MV-4-11 (cell line): ENCODE measurements around the gene HSPA1L.
"Not testable (repeated sequence)": the region's sequence is repeated elsewhere in the genome, so short reads cannot be mapped to it uniquely, and the experiment has no call there.

ENCODE experiments used
- DNase-seq: peaks from one replicate; lab custom pipeline; 2025; lab: John Stamatoyannopoulos, UW

HSPA1L gene

DNA sequence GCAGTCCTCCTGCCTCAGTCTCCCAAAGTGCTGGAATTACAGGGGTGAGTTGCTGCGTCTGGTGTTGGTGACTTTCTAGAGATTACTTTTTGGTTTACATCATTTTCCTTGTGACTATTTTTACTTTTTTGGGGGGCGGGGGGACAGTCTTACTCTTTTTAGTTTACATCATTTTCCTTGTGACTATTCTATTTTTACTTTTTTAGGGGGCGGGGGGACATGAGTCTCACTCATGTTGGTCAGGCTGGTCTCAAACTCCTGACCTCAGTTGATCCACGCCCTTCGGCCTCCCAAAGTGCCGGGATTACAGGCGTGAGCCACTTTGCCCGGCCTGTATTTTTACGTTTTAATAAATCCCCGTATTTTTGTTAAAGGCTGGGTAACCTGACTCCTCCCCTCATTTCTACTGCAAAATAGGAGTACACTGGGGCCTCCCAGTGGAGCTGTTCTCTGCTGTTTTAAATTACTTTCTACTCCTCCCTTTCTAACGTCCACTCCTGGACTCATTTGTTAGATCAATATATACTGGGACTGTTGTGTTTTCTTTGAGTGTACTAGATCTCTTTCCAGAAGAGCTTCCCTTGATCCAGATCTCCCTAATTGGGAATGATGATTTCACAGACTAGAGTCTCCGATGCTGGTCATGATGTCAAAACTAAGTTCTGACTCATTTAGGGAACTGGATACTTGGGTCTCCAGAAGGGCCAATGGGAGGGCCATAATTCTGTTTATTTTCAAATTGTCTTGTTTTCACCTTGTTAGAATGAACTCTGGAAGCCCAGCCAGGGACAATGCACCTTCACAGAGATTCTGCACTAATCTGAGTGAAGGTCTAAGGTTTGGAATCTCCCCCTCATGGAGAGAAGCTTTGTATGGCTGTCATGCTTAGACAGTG lies 21.6 kb upstream of the HSPA1L start:
- peak; percentile 47 for DNase-seq

DNA sequence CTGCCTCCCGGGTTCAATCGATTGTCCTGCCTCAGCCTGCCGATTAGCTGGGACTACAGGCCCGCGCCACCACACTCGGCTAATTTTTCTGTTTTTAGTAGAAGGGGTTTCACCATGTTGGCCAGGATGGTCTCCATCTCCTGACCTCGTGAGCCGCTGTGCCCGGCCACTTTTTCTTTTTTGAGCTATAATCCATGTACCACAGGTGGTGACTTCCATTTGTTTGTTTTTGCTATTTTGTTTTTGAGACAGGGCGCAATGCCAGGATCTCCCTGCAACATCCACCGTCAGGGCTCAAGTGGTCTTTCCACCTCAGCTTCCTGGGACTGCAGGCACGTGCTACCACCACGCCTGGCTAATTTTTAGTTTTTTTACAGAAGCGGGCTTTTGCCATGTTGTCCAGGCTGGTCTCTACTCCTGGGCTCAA lies 21.0 kb upstream of the HSPA1L start:
- no peak for DNase-seq

DNA sequence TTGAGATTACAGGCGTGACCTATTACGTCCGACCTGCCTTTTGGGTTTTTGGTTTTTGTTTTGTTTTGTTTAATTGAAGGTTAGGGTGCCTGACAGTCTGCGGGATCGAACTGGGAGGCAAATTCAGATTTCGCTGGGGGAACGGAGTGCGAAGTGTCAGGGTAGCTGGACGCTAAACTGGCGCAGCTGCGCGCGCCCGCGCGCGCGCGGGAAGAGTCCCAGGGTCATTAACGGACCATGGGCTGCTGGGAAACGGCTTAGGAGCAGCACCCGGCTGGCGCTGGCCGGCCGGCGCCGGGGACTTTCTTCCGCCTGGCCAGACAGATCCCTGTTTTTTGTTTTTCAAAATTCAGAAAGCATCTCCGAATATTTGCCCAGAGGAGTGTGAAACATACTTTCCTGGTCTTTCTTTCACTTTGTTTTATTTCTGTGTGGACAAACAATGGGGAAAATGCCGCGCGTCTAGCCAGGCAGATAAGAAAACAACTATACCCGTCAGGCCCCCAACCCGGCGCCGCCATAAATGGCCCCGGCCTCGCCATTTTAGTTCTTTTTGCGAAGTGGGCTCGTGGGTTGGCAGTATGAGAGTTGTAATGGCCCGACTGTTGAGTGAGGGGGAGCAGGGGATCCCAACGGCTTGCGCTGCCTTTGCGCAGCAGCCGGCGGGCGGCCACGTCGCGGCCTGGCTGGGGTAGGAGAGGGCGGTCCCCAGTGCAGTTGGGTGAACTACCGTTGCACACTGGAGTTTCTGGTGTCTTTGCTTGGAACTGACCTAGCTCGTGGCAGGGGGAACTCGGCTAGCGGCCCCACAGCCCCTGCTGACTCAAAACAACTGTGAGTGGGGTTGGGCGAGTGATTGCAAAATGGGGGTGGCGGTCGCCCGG lies 19.5 kb upstream of the HSPA1L start:
- peak; percentile 76 for DNase-seq

DNA sequence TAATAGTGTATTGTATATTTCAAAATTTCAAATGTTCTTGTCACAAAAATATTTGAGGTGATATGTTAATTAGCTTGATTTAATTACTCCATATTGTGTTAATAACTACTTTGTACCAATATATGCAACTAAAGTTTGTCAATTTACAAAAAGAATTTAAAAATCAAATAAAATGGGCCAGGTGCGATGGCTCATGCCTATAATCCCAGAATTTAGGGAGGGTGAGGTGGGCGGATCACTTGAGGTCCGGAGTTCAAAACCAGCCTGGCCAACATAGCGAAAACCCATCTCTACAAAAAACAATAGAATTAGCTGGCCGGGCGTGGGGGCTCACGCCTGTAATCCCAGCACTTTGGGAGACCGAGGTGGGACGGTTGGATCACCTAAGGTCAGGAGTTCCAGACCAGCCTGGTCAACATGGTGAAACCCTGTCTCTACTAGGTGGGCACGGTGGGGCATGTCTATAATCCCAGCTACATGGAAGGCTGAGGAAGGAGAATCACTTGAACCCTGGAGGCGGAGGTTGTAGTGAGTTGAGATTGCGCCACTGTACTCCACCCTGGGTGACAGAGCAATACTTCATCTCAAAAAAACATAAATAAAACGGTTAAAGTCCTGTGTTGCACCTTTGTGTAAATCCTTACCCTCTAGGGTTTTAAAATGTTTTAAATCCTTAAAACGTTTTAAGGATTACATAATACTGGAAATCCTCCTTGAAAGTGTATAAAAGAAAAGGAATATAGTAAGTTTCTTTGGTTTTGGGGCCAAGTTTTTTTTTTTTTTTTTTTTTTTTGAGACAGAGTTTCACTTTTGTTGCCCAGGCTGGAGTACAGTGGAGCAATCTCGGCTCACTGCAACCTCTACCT lies 16.5 kb upstream of the HSPA1L start:
- DNase-seq, result peak; percentile 35

DNA sequence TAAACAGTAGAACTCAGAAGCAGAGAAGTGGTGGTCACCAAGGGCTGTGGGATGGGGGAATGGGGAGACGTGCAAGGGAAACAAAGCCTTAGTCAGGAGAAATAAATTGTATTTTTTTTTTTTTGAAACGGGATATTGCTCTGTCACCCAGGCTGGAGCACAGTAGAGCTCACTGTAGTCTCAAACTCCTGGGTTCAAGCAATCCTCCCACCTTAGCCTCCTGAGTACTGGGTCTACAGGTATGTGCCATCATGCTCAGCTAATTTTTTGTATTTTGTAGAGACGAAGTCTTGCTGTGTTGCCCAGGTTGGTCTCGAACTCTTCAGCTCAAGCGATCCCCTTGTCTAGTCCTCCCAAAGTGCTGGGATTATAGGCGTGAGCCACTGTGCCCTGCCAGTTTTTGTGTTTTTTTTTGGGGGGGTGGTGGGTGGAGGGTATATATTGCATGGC lies 15.8 kb upstream of the HSPA1L start:
- DNase-seq, result no peak

DNA sequence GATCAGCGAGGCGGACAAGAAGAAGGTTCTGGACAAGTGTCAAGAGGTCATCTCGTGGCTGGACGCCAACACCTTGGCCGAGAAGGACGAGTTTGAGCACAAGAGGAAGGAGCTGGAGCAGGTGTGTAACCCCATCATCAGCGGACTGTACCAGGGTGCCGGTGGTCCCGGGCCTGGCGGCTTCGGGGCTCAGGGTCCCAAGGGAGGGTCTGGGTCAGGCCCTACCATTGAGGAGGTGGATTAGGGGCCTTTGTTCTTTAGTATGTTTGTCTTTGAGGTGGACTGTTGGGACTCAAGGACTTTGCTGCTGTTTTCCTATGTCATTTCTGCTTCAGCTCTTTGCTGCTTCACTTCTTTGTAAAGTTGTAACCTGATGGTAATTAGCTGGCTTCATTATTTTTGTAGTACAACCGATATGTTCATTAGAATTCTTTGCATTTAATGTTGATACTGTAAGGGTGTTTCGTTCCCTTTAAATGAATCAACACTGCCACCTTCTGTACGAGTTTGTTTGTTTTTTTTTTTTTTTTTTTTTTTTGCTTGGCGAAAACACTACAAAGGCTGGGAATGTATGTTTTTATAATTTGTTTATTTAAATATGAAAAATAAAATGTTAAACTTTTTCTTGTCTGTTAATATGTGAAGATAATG lies 14.7 kb upstream of the HSPA1L start:
- peak; percentile 56 for DNase-seq

DNA sequence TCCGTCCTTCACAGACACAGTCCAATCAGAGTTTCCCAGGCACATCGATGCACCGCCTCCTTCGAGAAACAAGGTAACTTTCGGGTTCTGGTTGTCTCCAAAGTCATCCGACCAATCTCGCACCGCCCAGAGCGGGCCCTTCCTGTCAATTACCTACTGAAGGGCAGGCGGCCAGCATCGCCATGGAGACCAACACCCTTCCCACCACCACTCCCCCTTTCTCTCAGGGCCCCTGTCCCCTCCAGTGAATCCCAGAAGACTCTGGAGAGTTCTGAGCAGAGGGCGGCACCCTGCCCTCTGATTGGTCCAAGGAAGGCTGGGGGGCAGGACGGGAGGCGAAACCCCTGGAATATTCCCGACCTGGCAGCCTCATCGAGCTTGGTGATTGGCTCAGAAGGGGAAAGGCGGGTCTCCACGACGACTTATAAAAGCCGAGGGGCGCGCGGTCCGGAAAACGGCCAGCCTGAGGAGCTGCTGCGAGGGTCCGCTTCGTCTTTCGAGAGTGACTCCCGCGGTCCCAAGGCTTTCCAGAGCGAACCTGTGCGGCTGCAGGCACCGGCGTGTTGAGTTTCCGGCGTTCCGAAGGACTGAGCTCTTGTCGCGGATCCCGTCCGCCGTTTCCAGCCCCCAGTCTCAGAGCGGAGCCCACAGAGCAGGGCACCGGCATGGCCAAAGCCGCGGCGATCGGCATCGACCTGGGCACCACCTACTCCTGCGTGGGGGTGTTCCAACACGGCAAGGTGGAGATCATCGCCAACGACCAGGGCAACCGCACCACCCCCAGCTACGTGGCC lies 12.4 kb upstream of the HSPA1L start, which contains the start of gene HSPA1B:
HSPA1B (plus strand) TSS at position 453 of the 794 bp plus-strand sequence; CDS start at position 666, 213 bp downstream.
- DNase-seq, result peak; percentile 99

DNA sequence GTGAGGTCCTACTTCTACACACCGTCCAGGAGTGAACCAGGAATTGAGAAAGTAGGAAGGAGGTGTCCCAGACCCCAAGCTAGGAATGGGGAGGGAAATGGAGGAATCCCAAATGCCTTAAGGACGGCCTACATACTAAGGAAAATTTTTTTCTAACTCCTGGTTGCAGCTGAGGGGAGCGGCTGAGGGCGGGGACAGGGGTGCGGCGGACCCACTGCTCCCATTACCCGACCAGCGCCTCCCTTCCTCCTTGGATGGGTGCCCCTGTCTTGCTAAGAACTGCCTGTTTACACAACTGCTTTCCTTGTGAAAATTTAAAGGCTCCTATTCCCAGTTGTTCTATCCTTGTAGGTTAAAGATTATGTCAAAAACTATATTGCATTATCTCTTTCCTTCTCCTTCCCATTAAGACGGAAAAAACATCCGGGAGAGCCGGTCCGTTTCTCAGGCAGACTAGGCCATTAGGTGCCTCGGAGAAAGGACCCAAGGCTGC lies 11.8 kb upstream of the HSPA1L start:
- no peak for DNase-seq

DNA sequence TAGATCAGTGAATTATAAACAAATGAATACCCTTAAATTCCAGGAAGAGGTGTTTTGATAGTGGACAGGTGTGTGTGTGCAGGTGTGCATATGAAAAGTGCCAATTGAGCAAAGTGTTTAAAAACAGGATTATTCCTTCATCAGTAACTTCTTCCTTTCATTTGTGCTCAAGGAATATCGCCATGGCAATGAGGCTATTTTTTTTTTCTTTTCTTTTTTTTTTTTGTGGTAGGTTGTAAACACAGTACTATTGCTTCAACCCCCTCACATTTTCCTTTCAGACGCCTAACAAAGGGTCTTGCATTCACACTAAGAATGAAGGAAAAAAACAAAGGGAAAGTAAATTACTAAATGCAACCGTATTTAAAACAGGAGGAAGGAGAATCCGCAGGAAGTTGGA lies 10.5 kb upstream of the HSPA1L start:
- DNase-seq, result no peak

DNA sequence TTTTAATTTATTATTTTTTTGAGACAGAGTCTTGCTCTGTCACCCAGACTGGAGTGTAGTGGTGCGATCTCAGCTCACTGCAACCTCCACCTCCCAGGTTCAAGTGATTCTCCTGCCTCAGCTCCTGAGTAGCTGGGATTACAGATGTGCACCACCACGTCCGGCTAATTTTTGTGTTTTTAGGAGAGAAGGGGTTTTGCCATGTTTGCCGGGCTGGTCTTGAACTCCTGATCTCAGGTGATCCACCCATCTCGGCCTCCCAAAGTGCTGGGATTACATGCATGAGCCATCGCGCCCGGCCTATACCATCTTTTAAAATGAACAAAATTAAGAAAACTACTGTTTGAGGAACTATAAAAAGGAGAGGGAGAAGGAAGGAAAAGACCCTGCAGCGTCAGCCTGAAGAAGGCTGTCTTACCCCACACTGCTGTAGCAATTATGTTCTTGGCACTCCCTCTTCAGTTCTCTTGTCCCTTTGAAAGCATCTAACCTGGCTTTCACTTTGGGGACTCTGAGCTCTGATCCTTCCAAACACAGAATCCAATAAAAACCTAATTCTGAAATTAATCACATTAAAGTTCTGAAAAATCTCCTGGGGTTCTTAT lies 8.6 kb upstream of the HSPA1L start:
- not testable (repeated sequence) for DNase-seq

DNA sequence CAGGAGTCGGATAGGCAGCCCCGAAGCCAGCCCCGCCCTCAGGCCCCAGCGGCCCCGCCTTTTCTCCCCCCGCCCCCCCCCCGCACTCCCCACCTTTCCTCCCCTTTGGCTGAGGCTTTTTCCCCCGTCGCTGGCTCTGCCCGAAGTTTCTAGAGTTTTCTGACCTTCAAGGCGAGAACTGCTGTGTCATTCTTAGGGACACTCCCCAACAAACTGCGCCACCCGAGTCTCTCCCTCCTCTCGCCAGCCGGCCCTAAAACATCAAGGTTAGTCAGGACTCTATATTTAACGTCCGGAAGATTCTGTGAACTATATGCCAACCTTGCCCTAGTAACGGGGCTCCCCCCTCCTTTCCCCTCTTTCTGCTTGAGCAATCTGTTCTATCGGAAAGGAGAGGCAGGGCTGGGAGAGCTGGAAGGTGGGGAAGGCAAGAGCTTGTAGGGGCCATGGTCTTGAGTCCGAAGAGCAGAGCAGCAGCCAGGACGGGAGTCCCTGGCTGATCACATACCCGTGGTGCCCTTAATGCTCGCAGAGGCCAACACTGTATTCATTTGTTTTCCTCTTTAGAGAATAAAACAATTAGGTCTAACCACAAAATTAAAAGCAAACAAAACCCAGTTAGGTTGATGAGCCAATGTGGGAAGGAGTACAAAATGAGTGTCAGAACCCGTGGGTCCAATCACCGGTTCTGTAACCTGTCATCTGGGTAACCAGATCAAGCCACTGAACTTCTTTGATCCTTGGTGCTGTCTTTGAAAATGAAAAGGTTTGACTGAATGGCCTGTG lies 7.1 kb upstream of the HSPA1L start:
- DNase-seq, result peak; percentile 58

DNA sequence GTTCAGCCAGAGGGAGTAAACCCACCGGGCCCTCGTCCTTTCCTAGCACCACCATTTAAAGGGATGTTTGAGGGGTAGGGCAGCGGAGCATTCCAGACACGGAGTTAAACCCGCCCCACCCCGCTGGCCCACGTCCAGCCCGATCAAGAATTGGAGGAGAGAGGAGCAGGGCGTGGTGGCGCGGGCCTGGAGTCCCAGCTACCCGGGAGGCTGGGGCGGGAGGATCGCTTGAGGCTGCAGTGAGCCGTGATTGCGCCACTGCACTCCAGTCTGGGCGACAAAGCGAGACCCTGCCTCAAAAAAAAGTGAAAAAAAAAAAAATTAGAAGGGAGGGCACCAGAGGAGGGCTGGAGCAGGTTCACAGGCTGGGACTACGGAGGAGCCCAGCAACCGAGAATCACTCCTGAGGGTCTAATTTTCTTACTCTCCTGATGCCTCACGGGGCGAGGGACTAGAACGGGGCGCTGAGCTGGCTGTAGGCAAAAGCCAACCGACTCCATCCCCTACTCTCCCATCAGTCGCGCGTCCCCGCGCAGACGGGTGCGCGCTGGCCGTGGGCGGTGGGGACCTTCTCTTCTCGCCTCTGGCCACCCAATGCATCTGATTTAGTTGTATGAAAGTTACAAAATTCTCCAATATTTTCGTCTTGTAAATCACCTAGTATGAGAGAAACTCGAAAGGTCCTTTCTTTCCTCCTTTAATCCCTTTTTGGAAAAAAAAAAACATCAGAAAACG lies 6.4 kb upstream of the HSPA1L start:
- no peak for DNase-seq

DNA sequence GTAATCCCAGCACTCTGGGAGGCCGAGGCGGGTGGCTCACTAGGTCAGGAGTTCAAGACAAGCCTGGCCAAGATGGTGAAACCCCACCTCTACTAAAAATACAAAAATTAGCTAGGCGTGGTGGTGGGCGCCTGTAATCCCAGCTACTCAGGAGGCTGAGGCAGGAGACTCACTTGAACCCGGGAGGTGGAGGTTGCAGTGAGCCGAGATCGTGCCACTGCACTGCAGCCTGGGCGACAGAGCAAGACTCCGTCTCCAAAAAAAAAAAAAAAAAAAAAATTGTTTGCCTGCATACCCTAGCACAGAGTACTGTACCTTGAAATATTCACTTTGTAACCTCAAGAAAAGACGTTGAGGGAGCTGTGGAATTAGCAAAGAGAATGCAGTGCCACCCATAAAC lies 5.3 kb upstream of the HSPA1L start:
- DNase-seq, result not testable (repeated sequence)

DNA sequence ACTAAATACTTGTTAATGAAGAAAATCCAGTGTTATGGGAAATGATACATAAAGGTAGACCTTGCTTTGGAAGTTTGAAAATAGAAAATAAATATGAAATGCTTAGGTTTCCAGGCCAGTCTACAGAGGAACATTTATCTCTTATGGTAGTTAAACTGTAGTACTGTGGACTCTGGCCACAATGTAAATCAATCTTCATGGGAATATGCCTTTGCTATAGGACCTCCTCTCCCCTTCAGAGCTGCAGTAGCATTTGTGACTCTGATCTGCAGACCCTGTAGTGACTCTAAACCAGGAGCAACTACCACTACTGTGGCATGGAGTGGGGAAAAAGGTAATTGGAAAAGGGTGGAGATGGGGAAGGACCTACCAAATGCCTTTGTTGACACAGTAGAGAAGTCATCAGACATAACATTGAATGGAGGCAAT lies 4.8 kb upstream of the HSPA1L start:
- DNase-seq, result no peak

DNA sequence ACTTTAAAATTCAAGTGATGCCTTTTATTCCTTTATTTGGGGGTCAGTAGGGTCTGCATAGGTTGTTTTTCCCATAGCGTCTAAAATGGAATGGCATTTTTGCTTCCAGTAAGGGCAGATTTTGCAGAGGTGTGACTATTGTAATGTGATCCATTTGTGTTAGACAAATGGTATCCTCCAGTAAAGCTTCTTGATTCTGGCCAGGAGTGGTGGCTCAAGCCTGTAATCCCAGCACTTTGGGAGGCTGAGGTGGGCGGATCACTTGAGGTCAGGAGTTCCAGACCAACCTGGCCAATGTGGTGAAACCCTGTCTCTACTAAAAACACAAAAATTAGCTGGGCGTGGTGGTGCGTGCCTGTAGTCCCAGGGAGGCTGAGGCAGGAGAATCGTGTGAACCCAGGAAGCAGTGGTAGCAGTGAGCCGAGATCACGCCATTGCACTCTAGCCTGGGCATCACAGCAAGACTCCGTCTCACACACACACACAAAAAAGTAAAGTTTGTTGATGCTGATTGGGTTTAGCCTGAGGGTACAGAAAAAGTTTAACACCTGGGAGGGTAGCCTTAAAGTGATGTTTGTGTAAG lies 2.9 kb upstream of the HSPA1L start:
- DNase-seq, result not testable (repeated sequence)

DNA sequence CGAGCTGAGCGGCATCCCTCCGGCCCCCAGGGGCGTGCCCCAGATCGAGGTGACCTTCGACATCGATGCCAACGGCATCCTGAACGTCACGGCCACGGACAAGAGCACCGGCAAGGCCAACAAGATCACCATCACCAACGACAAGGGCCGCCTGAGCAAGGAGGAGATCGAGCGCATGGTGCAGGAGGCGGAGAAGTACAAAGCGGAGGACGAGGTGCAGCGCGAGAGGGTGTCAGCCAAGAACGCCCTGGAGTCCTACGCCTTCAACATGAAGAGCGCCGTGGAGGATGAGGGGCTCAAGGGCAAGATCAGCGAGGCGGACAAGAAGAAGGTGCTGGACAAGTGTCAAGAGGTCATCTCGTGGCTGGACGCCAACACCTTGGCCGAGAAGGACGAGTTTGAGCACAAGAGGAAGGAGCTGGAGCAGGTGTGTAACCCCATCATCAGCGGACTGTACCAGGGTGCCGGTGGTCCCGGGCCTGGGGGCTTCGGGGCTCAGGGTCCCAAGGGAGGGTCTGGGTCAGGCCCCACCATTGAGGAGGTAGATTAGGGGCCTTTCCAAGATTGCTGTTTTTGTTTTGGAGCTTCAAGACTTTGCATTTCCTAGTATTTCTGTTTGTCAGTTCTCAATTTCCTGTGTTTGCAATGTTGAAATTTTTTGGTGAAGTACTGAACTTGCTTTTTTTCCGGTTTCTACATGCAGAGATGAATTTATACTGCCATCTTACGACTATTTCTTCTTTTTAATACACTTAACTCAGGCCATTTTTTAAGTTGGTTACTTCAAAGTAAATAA lies 2.2 kb upstream of the HSPA1L start:
- DNase-seq, result peak; percentile 49

DNA sequence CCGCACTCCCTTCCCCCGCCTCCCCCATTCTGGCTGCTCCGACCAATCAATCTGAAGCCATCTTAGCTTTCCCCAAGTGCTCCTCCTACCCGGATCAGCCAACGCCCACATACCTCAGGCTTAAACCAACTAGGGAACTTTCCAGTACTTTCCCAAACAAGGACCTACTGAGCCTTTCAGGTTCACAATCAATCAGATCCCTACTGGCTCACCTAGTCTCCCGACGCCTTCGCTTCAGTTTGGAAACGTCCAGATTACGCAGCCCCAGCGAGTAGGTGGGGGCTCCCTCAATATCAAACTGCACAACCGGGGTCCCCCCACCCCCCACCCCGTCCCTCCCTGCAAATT lies 432 bp downstream of the HSPA1L start:
- DNase-seq, result peak; percentile 85
